H1 (cell line): Measurements from ENCODE around the gene YY1AP1. TPM values are rescaled to one million over a fixed set of nuclear protein-coding genes. Genes with fewer than 3 reads are reported as not detected.
A peak's percentile ranks its signal among the peaks of the same experiment; 100 is the strongest.
"Not testable (repeated sequence)": the region's sequence is repeated elsewhere in the genome, so short reads cannot be mapped to it uniquely, and the experiment has no call there.

Source experiments
- CTCF ChIA-PET: fragments of 300-600 bp; sonication (Branson Sonifier 250); formaldehyde crosslinking; loops from one replicate; lab custom pipeline; 2021; ENCODE audit not compliant: partially characterized antibody; lab: Charles Lee
- POLR2A ChIA-PET: fragments of 300-600 bp; sonication (Branson Sonifier 250); formaldehyde crosslinking; loops from one replicate; lab custom pipeline; 2021; ENCODE audit warnings: inconsistent platforms; ENCODE audit not compliant: partially characterized antibody; lab: Charles Lee
- DNase-seq, 2 experiments: peaks; one replicate each; pipeline versions ENCODE4 v3.0.0 to v3.0.0-alpha.2; 2010 to 2022; ENCODE audit warnings: low spot score in 2 of 2, low read depth in 1 of 2, mixed read lengths in 1 of 2
- FAIRE-seq: peaks from 2 replicates; lab custom pipeline; 2011; peaks lifted over from hg19 to GRCh38; lab: Jason Lieb, UNC
- H2AFZ ChIP-seq: 2 replicates; pipeline ENCODE4 v1.8.1; 2012; ENCODE audit warnings: low read length, inconsistent platforms
- H2AK5ac ChIP-seq: 2 replicates; pipeline ENCODE4 v1.6.1; 2013; ENCODE audit warnings: low read depth, low read length
- H2BK120ac ChIP-seq: replicated peaks from 2 replicates; pipeline ENCODE3; 2013; ENCODE audit warnings: low read depth, low read length, inconsistent platforms
- H2BK12ac ChIP-seq: 2 replicates; pipeline ENCODE4 v1.6.1; 2013; ENCODE audit warnings: low read depth, low read length
- H2BK15ac ChIP-seq: 2 replicates; pipeline ENCODE4 v1.6.1; 2013; ENCODE audit warnings: low read length
- H2BK20ac ChIP-seq: 2 replicates; pipeline ENCODE4 v1.6.1; 2013; ENCODE audit warnings: low read length
- H2BK5ac ChIP-seq: 2 replicates; pipeline ENCODE4 v1.6.1; 2013; ENCODE audit warnings: low read depth, low read length
- H3K14ac ChIP-seq: 2 replicates; pipeline ENCODE4 v1.6.1; 2013; ENCODE audit warnings: inconsistent platforms; ENCODE audit not compliant: insufficient read length
- H3K18ac ChIP-seq: 2 replicates; pipeline ENCODE4 v1.6.1; 2013; ENCODE audit warnings: low read length; ENCODE audit errors: extremely low read depth
- H3K23ac ChIP-seq: 2 replicates; pipeline ENCODE4 v1.6.1; 2013; ENCODE audit warnings: inconsistent platforms; ENCODE audit not compliant: insufficient read length
- H3K23me2 ChIP-seq: 2 replicates; pipeline ENCODE4 v1.6.1; 2013; ENCODE audit warnings: low read depth, low read length
- H3K27ac ChIP-seq: 2 replicates; pipeline ENCODE4 v1.6.1; 2011; ENCODE audit warnings: low read depth, low read length, inconsistent platforms
- H3K27me3 ChIP-seq, 4 experiments: replicated peaks in 1 of 4; 1 replicate in 1 of 4; 2 replicates in 3 of 4; pipeline versions ENCODE4 v1.6.1 to v1.8.1; 2011 to 2013; ENCODE audit warnings: low read length in 3 of 4, mild to moderate bottlenecking in 3 of 4, inconsistent platforms in 2 of 4, mixed read lengths in 2 of 4, moderate library complexity in 1 of 4; ENCODE audit not compliant: control insufficient read depth in 3 of 4, insufficient read depth in 3 of 4; ENCODE audit errors: extremely low read depth in 1 of 4
- H3K36me3 ChIP-seq, 4 experiments: 2 replicates each; pipeline versions ENCODE4 v1.6.1 to v1.8.1; 2011 to 2013; ENCODE audit warnings: mild to moderate bottlenecking in 4 of 4, low read length in 3 of 4, moderate library complexity in 2 of 4, control low read depth in 1 of 4, inconsistent platforms in 1 of 4; ENCODE audit not compliant: insufficient read depth in 4 of 4, control insufficient read depth in 2 of 4
- H3K4ac ChIP-seq: replicated peaks from 2 replicates; pipeline ENCODE3; 2013; ENCODE audit warnings: low read length, low read depth, mixed read lengths, inconsistent platforms; ENCODE audit not compliant: insufficient read length
- H3K4me1 ChIP-seq, 4 experiments: replicated peaks in 1 of 4; 1 replicate in 1 of 4; 2 replicates in 3 of 4; pipeline versions ENCODE4 v1.6.1 to v1.8.1; 2011 to 2013; ENCODE audit warnings: low read length in 3 of 4, inconsistent platforms in 2 of 4, mixed read lengths in 1 of 4; ENCODE audit not compliant: insufficient read depth in 4 of 4, control insufficient read depth in 3 of 4
- H3K4me2 ChIP-seq, 2 experiments: 2 replicates each; pipeline versions ENCODE4 v1.6.1 to v1.8.1; 2011 to 2013; ENCODE audit warnings: low read depth in 2 of 2, low read length in 2 of 2, control low read depth in 1 of 2, inconsistent platforms in 1 of 2, mild to moderate bottlenecking in 1 of 2; ENCODE audit not compliant: insufficient read depth in 1 of 2
- H3K4me3 ChIP-seq, 4 experiments: fragments of 200-600, 300-600 bp in 1 of 4; sonication (generic), shearing (Covaris generic), sonication (Bioruptor Twin) in 1 of 4; 2 replicates each; pipeline versions ENCODE4 v1.5.1 to v1.8.1; 2011 to 2016; ENCODE audit warnings: low read length in 4 of 4, low read depth in 3 of 4, control low read depth in 2 of 4, inconsistent platforms in 2 of 4, mild to moderate bottlenecking in 2 of 4, mixed read lengths in 1 of 4, moderate library complexity in 1 of 4; ENCODE audit not compliant: insufficient read depth in 2 of 4; ENCODE audit errors: extremely low read depth in 1 of 4
- H3K56ac ChIP-seq: replicated peaks from 2 replicates; pipeline ENCODE3; 2013; ENCODE audit warnings: low read depth, mild to moderate bottlenecking, mixed read lengths, low read length, inconsistent platforms; ENCODE audit not compliant: insufficient read length
- H3K79me1 ChIP-seq: 2 replicates; pipeline ENCODE4 v1.6.1; 2013; ENCODE audit warnings: low read depth, low read length, control low read depth
- H3K79me2 ChIP-seq, 2 experiments: 2 replicates each; pipeline versions ENCODE4 v1.6.1 to v1.8.1; 2012 to 2013; ENCODE audit warnings: low read length in 2 of 2, mild to moderate bottlenecking in 2 of 2, inconsistent platforms in 1 of 2; ENCODE audit not compliant: insufficient read depth in 2 of 2, control insufficient read depth in 1 of 2
- H3K9ac ChIP-seq, 4 experiments: replicated peaks in 1 of 4; 1 replicate in 1 of 4; 2 replicates in 3 of 4; pipeline versions ENCODE4 v1.6.1 to v1.8.1; 2011 to 2013; ENCODE audit warnings: low read depth in 3 of 4, low read length in 3 of 4, control low read depth in 2 of 4, mild to moderate bottlenecking in 2 of 4, moderate library complexity in 2 of 4, inconsistent platforms in 1 of 4; ENCODE audit errors: extremely low read depth in 1 of 4
- H3K9me3 ChIP-seq, 2 experiments: 2 replicates each; pipeline versions ENCODE4 v1.6.1 to v1.8.1; 2012 to 2013; ENCODE audit warnings: mild to moderate bottlenecking in 2 of 2, moderate library complexity in 2 of 2, control low read depth in 1 of 2, inconsistent platforms in 1 of 2, low read depth in 1 of 2, low read length in 1 of 2, mixed read lengths in 1 of 2; ENCODE audit not compliant: insufficient read depth in 2 of 2
- H4K20me1 ChIP-seq, 2 experiments: replicated peaks in 1 of 2; 2 replicates each; pipeline versions ENCODE3 to v1.8.1; 2011 to 2013; ENCODE audit warnings: inconsistent platforms in 2 of 2, low read length in 2 of 2, mild to moderate bottlenecking in 1 of 2; ENCODE audit not compliant: insufficient read depth in 2 of 2, control insufficient read depth in 1 of 2
- H4K5ac ChIP-seq: 2 replicates; pipeline ENCODE4 v1.6.1; 2013; ENCODE audit warnings: low read length, low read depth, mixed read lengths, inconsistent platforms; ENCODE audit not compliant: insufficient read length
- H4K8ac ChIP-seq: 2 replicates; pipeline ENCODE4 v1.8.0; 2013; ENCODE audit warnings: mild to moderate bottlenecking, moderate library complexity, low read length, inconsistent platforms; ENCODE audit not compliant: insufficient read depth; ENCODE audit errors: extremely low read depth
- H4K91ac ChIP-seq: replicated peaks from 2 replicates; pipeline ENCODE3; 2013; ENCODE audit warnings: low read length, mixed read lengths, inconsistent platforms; ENCODE audit not compliant: insufficient read length
- POLR2A ChIP-seq, 2 experiments: IDR thresholded peaks; 1 replicate in 1 of 2; 2 replicates in 1 of 2; pipeline ENCODE4 v1.6.1; 2011; ENCODE audit warnings: low read depth in 2 of 2, low read length in 2 of 2, mild to moderate bottlenecking in 2 of 2; ENCODE audit errors: control extremely low read depth in 1 of 2
- TAF1 ChIP-seq: IDR thresholded peaks from 2 replicates; pipeline ENCODE4 v1.6.1; 2011; ENCODE audit warnings: mild to moderate bottlenecking, low read depth, low read length
- TBP ChIP-seq: IDR thresholded peaks from 2 replicates; pipeline ENCODE4 v1.6.1; 2011; ENCODE audit warnings: low read depth, low read length, improper control_type of control experiment
- WGBS, 2 experiments: shearing (Covaris generic) in 1 of 2; methylation state at CpG; one replicate each; pipeline versions ENCODE4 v1.1.6 to v1.1.7; 2013 to 2015; ENCODE audit warnings: low lambda C conversion rate in 2 of 2, mixed read lengths in 2 of 2, inconsistent platforms in 1 of 2, low coverage in 1 of 2, missing lambda C conversion rate in 1 of 2; ENCODE audit not compliant: insufficient replicate concordance in 2 of 2, insufficient coverage in 1 of 2, insufficient read length in 1 of 2; ENCODE audit errors: extremely low coverage in 1 of 2, missing lambda C conversion rate in 1 of 2; 5-methylcytosine and 5-hydroxymethylcytosine counted together
- polyA plus RNA-seq, 7 experiments: library from polyadenylated mRNA; depleted of rRNA in 3 of 7; stranded (reverse) in 5 of 7; unstranded in 2 of 7; fragments of >200 nt in 5 of 7; fragments of 200-250 nt in 2 of 7; gene quantifications; 1 replicate in 5 of 7; 2 replicates in 1 of 7; 4 replicates in 1 of 7; pipeline versions ENCODE4 v1.2.1 to v1.2.3, GENCODE V29; 2011 to 2013; ENCODE audit warnings: missing spikeins in 2 of 7, mixed read lengths in 2 of 7
- total RNA-seq: library from RNA; stranded (reverse); fragmentation: NEBNext Ultra II Directional; extraction: Animal tissue kit (Norgen Biotek cat#: 25700); gene quantifications from 2 replicates; pipeline ENCODE4 v1.2.1, GENCODE V29; 2021

Gene YY1AP1
- total and polyA plus RNA-seq, 2 of the 8 experiments (the other 6 are each of a cell fraction or from before 2014, with no cell fraction given): 44.2 to 48.6 TPM

- H3K79me2 ChIP-seq: peaks cover 5 to 83% of the 10 kb centered on the region in 2 experiments
These were observed 760 bp downstream of the YY1AP1 start for GRCh38 chr1:155687705-155688323.

More at GRCh38 chr1:155687705-155688323, 760 bp downstream of the YY1AP1 start:
- peak overlapping the region; percentile 64 to 98 (median 94); a peak in 6 of 7 replicates for H3K9ac ChIP-seq
- H2BK120ac ChIP-seq, H2AFZ ChIP-seq, H3K23me2 ChIP-seq, H2BK20ac ChIP-seq, CTCF ChIA-PET, H3K27me3 ChIP-seq, H3K14ac ChIP-seq, H2BK15ac ChIP-seq, H3K4me1 ChIP-seq, H4K91ac ChIP-seq, H3K9me3 ChIP-seq, H3K79me1 ChIP-seq, H3K23ac ChIP-seq, H3K4ac ChIP-seq, H4K20me1 ChIP-seq, FAIRE-seq, H2AK5ac ChIP-seq: not testable (repeated sequence)
- H3K4me3 ChIP-seq: peak overlapping the region; percentile 85 to 97 (median 93)
- H3K18ac ChIP-seq: peak overlapping the region; percentile 95
- peak overlapping the region; percentile 97 for H4K5ac ChIP-seq
- 0 out of 2 replicates have a peak overlapping the region, but pooled peaks have one; percentile 87 for H2BK12ac ChIP-seq
- H4K8ac ChIP-seq: peak overlapping the region; percentile 86; the same call in 1 of the 2 replicates
- H3K56ac ChIP-seq: peak overlapping the region; percentile 73
- peaks cover 0 to 23% (median 8%) of the 10 kb centered on the region in 4 experiments; a peak in 3 of 8 replicates for H3K36me3 ChIP-seq
- peak overlapping the region; percentile 100; the same call in 1 of the 2 replicates for H2BK5ac ChIP-seq
- POLR2A ChIA-PET: interaction anchor here (0.7 kb wide), 1 partner anchor 66 kb away, joined by 3 read pairs; no protein-coding TSS in a partner anchor
- peak overlapping the region; percentile 99 for H3K27ac ChIP-seq
- TF ChIP-seq TAF1 (peak; percentile 80), TBP (peak; percentile 60), POLR2A (IDR thresholded peaks at IDR 0.05; ENCODE audit: control extremely low read depth in 1 of 2, low read depth in 2 of 2, low read length in 2 of 2) (peak in 1 of 2 experiments; percentile 56; a peak in 2 of 3 replicates)
- DNase-seq: peak in 1 of 2 experiments; percentile 79
- WGBS, 2 experiments: 3% methylated on average over 20 of the region's 35 CpGs; no CpG with 5 or more reads in 1 of the 2 experiments
- H3K4me2 ChIP-seq: peak overlapping the region; percentile 77 to 80
